C4-2B (cell line): ENCODE data around the gene FAM219B.

Experiments
- H3K27ac ChIP-seq: fragments of 450-650 bp; 2 replicates; pipeline ENCODE4 v1.5.1; 2017
- CTCF ChIP-seq: fragments of 450-650 bp; conservative IDR thresholded peaks from 2 replicates; pipeline ENCODE4 v1.5.1; 2017; ENCODE audit warnings: mild to moderate bottlenecking
- ZFX ChIP-seq: fragments of 450-650 bp; IDR thresholded peaks from 2 replicates; pipeline ENCODE4 v1.6.1; 2017

Gene FAM219B

DNA sequence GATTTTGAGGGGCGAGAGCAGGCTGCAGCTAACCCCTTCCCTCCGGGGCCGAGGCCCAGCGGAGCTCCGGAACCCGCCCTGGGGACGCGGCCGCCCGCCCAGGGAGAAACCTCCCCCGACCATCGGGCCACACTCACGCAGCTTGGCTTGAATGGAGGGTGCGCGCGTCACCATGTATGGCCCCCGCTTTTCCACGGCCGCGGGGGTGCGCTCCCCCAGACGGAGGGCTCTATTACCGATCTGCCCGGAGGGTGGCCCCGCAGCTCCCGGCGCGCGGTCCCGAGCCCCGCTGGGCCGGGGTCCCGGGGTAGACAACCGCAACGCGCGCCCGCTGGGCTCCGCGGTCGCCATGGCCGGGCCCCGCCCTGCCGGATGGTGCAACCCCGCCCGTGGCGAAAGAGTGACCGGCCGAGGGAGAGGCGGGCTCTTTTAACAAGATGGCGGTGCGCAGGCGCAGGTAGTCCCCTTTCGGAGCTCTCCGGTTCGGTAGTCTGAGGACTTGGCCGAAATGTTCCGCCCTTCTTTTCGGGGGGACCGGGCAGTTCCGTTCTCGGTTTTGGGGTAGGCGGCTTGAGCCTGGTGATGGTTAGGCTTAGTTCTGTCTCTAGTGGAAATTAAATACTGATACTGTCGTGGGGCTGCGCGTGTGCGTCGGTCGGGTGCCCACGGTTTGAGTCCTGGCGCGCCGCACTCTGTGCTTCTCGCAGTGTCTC is at the start of gene FAM219B:
Gene FAM219B, minus strand, starts transcription at position 402 of the 713 bp plus-strand sequence. Its CDS starts 51 bp downstream, at position 351.
- TF ChIP-seq CTCF (no peak), ZFX (peak; percentile 74)
- peak within 1 kb of the TSS; percentile 97 for H3K27ac ChIP-seq

DNA sequence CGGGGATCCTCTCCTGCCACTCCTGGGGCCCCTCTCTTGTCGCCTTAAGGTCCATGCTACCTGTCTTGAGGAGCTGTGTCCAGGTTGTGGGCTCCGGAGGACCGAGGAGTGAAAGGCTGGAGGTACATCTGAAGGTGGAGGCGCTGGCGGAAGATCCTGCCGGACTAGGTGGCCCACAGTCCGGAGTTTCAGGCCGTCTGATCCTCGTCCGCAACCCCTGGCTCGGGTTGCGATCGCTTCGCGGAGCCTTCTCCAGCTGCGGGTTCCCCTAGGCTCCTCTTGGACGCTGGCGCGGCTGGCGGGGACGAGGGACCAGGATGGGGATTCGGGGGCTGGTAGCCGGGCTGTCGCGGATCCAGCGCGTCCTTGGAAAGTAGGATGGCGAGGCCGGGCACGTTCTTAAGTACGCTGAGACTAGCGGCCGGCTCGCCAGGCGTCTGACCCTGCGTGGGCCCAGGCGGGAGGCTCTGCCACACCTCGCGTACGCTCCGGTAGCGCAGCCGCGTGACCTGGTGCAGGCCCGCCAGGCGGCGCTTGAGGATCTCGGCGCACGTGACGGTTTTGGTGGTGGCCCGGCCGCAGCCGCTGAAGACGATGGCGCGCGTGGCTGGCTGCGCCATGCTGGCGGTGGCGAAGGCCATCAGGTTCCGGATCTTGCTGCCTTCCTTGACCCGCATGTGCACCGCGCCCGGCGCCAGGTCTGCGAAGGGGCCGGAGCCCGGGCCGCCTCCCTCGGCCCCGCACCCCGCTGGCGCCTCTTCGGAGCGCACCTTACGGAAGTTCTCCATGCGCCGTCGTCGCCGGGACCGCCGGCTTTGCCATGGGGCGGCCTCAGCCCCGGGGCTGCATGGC is 49.4 kb upstream of the FAM219B start:
- TF ChIP-seq CTCF: no peak
- peak overlapping the region; percentile 32 for H3K27ac ChIP-seq

GRCh38 chr15:74955017-74955416 is 48.4 kb upstream of the FAM219B start:
- TF ChIP-seq ZFX: no peak
- TF ChIP-seq CTCF: no peak
- H3K27ac ChIP-seq: no peak overlapping the region

DNA sequence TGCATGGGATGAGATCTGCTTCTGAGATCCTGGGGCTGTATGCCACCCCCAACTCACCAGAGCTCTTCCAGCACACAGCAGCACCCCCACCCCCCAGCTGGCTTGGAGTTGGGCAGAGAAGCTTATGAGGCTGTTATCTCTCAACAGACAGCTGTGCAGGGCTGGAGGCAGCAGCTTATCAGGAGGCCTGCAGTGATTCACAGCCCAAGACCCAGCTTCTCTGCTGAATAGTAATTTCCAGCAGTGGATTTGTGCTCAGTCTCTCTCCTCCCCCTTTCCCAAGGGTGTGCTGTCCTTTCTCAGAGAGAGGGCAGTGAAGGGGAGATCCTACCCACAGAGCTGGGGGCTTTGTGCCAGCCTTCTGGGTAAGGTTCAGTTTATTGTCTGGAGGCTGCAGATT is 47.9 kb upstream of the FAM219B start:
- H3K27ac ChIP-seq: no peak overlapping the region
- TF ChIP-seq CTCF (no peak), ZFX (no peak)

GRCh38 chr15:74951006-74951405 is 44.4 kb upstream of the FAM219B start:
- TF ChIP-seq ZFX (no peak), CTCF (no peak)

GRCh38 chr15:74950078-74950908 is 43.6 kb upstream of the FAM219B start:
- TF ChIP-seq ZFX (no peak), CTCF (peak; percentile 98)
- H3K27ac ChIP-seq: no peak overlapping the region

More at GRCh38 chr15:74951006-74951405, 44.4 kb upstream of the FAM219B start:
- H3K27ac ChIP-seq: no peak overlapping the region
